Myocyte (in vitro differentiated cells): ENCODE results near the gene GAGE12G. TPM values are rescaled to one million over a fixed set of nuclear protein-coding genes. Genes with fewer than 3 reads are reported as not detected.
"Not testable (repeated sequence)": the region's sequence is repeated elsewhere in the genome, so short reads cannot be mapped to it uniquely, and the experiment has no call there.

Source experiments
- DNase-seq: peaks from one replicate; pipeline ENCODE4 v3.0.0-alpha.2; 2012; ENCODE audit warnings: low read depth
- polyA plus RNA-seq: library from polyadenylated mRNA; unstranded; fragments of >200 nt; gene quantifications from one replicate; pipeline ENCODE4 v1.2.1, GENCODE V29; 2012; ENCODE audit warnings: missing spikeins
- total RNA-seq: library from RNA; depleted of rRNA; stranded (reverse); fragments of >200 nt; gene quantifications from 2 replicates; pipeline ENCODE4 v1.2.3, GENCODE V29; 2014

GAGE12G gene
- total RNA-seq: not detected in 2 replicates
- polyA plus RNA-seq: not detected

- DNase-seq: not testable (repeated sequence)
These were observed at the start of gene GAGE12G for GRCh38 chrX:49570100-49570499. Gene GAGE12G, plus strand, starts transcription at chrX:49570400. Its CDS starts 1,155 bp downstream, at chrX:49571555.

GRCh38 chrX:49531877-49532276 lies 38.3 kb upstream of the GAGE12G start, which contains the start of gene GAGE12C:
Gene GAGE12C, plus strand, starts transcription at chrX:49532177. Its CDS starts 1,155 bp downstream, at chrX:49533332.
- DNase-seq: not testable (repeated sequence)

GRCh38 chrX:49541433-49541832 lies 28.8 kb upstream of the GAGE12G start, which contains the start of gene GAGE12D:
Gene GAGE12D, plus strand, starts transcription at chrX:49541733. Its CDS starts 1,155 bp downstream, at chrX:49542888.
- DNase-seq: not testable (repeated sequence)

- DNase-seq: not testable (repeated sequence)
These were observed 19.2 kb upstream of the GAGE12G start, which contains the start of gene GAGE12E for GRCh38 chrX:49550989-49551388. Gene GAGE12E, plus strand, starts transcription at chrX:49551289. Its CDS starts 1,155 bp downstream, at chrX:49552444.

GRCh38 chrX:49560542-49560941 lies 9.7 kb upstream of the GAGE12G start, which contains the start of gene GAGE12F:
Gene GAGE12F, plus strand, starts transcription at chrX:49560842. Its CDS starts 1,155 bp downstream, at chrX:49561997.
- DNase-seq: not testable (repeated sequence)

GRCh38 chrX:49568728-49569127 lies 1.5 kb upstream of the GAGE12G start:
- not testable (repeated sequence) for DNase-seq

GRCh38 chrX:49569152-49569551 lies 1.0 kb upstream of the GAGE12G start:
- DNase-seq: not testable (repeated sequence)

GRCh38 chrX:49579649-49580048 lies 9.4 kb downstream of the GAGE12G start, which contains the start of gene GAGE12H:
Gene GAGE12H, plus strand, starts transcription at chrX:49579949. Its CDS starts 1,155 bp downstream, at chrX:49581104.
- not testable (repeated sequence) for DNase-seq

GRCh38 chrX:49589196-49589595 lies 19.0 kb downstream of the GAGE12G start, which contains the start of gene GAGE2A:
Gene GAGE2A, plus strand, starts transcription at chrX:49589496. Its CDS starts 1,155 bp downstream, at chrX:49590651.
- not testable (repeated sequence) for DNase-seq

- DNase-seq: not testable (repeated sequence)
These were observed 19.7 kb downstream of the GAGE12G start for GRCh38 chrX:49589769-49590478.

GRCh38 chrX:49590488-49590887 lies 20.3 kb downstream of the GAGE12G start:
- not testable (repeated sequence) for DNase-seq

- not testable (repeated sequence) for DNase-seq
These were observed 28.5 kb downstream of the GAGE12G start, which contains the start of gene GAGE1 for GRCh38 chrX:49598720-49599119. Gene GAGE1, plus strand, starts transcription at chrX:49599020. Its CDS starts 1,155 bp downstream, at chrX:49600175.

- DNase-seq: no peak
These were observed 40.6 kb downstream of the GAGE12G start for GRCh38 chrX:49610718-49611310.

GRCh38 chrX:49618574-49618973 lies 48.4 kb downstream of the GAGE12G start:
- no peak for DNase-seq

Other genes with a start within 250 kb of the GAGE12G start
- not detected in 2 replicates for gene GAGE12J, start 248.4 kb upstream of the GAGE12G start, total RNA-seq
- gene GAGE13, start 238.8 kb upstream of the GAGE12G start, total RNA-seq: not detected in 2 replicates
- gene GAGE12C, start 38.2 kb upstream of the GAGE12G start, total RNA-seq: not detected in 2 replicates
- gene GAGE12D, start 28.7 kb upstream of the GAGE12G start, total RNA-seq: not detected in 2 replicates
- gene GAGE12E, start 19.1 kb upstream of the GAGE12G start, total RNA-seq: not detected in 2 replicates
- gene GAGE12F, start 9.6 kb upstream of the GAGE12G start, total RNA-seq: not detected in 2 replicates
- gene GAGE12H, start 9.5 kb downstream of the GAGE12G start, total RNA-seq: not detected in 2 replicates
- not detected in 2 replicates for gene GAGE2A, start 19.1 kb downstream of the GAGE12G start, total RNA-seq
- not detected in 2 replicates for gene GAGE1, start 28.6 kb downstream of the GAGE12G start, total RNA-seq
- not detected in 2 replicates for gene PAGE1, start 125.6 kb downstream of the GAGE12G start, total RNA-seq